HG03378 (cell line): ENCODE results near the gene JARID2.

Experiments
- ATAC-seq: cut with Tn5 transposase; IDR thresholded peaks from one replicate; pipeline ENCODE4 v1.9.1; 2021; ENCODE audit warnings: mild to moderate bottlenecking, moderate library complexity; ENCODE audit not compliant: unreplicated experiment

The JARID2 gene

GRCh38 chr6:15477746-15478145 lies 231.9 kb downstream of the JARID2 start:
- no peak for ATAC-seq

- ATAC-seq: no peak
These were observed 233.9 kb downstream of the JARID2 start for GRCh38 chr6:15479761-15480160.

- ATAC-seq: no peak
These were observed 234.7 kb downstream of the JARID2 start for GRCh38 chr6:15480525-15480924.

- ATAC-seq: no peak
These were observed 235.8 kb downstream of the JARID2 start for GRCh38 chr6:15481390-15482291.

GRCh38 chr6:15483060-15483459 lies 237.2 kb downstream of the JARID2 start:
- no peak for ATAC-seq

- ATAC-seq: no peak
These were observed 238.3 kb downstream of the JARID2 start for GRCh38 chr6:15484140-15484539.

- no peak for ATAC-seq
These were observed 239.0 kb downstream of the JARID2 start for GRCh38 chr6:15484821-15485220.

- ATAC-seq: no peak
These were observed 240.1 kb downstream of the JARID2 start for GRCh38 chr6:15485936-15486335.

GRCh38 chr6:15487262-15487661 lies 241.4 kb downstream of the JARID2 start:
- ATAC-seq: no peak

GRCh38 chr6:15489261-15489962 lies 243.5 kb downstream of the JARID2 start:
- no peak for ATAC-seq

- ATAC-seq: no peak
These were observed 244.6 kb downstream of the JARID2 start for GRCh38 chr6:15490242-15491100.

GRCh38 chr6:15491255-15491985 lies 245.6 kb downstream of the JARID2 start:
- ATAC-seq: no peak

GRCh38 chr6:15491986-15492269 lies 246.1 kb downstream of the JARID2 start:
- ATAC-seq: no peak

- ATAC-seq: no peak
These were observed 247.7 kb downstream of the JARID2 start for GRCh38 chr6:15493437-15494168.

- no peak for ATAC-seq
These were observed 249.6 kb downstream of the JARID2 start for GRCh38 chr6:15495375-15495901.

GRCh38 chr6:15496345-15497131 lies 250.7 kb downstream of the JARID2 start:
- ATAC-seq: no peak

- no peak for ATAC-seq
These were observed 252.8 kb downstream of the JARID2 start for GRCh38 chr6:15498640-15499039.

GRCh38 chr6:15499125-15499524 lies 253.3 kb downstream of the JARID2 start:
- no peak for ATAC-seq

GRCh38 chr6:15499591-15499990 lies 253.7 kb downstream of the JARID2 start:
- no peak for ATAC-seq
